Measurements from ENCODE around the gene ANAPC7. TPM values are rescaled to one million over a fixed set of nuclear protein-coding genes. Genes with fewer than 3 reads are reported as not detected.
A peak's percentile ranks its signal among the peaks of the same experiment; 100 is the strongest.
"Not testable (repeated sequence)": the region's sequence is repeated elsewhere in the genome, so short reads cannot be mapped to it uniquely, and the experiment has no call there.

Gene ANAPC7
- total and polyA plus RNA-seq, 7 donors = 9.6 to 65.6 (median 31.8) TPM

DNA sequence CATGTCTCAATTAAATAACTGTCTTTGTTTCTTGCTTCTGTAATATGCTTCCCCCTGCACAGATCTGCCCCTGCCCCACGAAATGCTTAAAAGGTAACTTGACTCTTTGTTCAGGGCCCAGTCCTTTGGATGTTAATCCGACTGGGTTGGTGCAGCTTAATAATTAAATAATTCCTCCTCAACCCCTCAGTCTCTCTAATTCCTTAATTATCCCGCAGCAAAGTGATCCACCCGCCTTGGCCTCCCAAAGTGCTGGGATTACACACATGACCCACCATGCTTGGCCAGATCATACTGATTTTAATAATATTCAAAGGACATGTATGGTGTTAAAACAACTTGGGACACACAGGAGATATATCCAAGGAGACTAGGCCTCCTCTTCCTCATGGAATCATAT is 18.2 kb upstream of the ANAPC7 start:
- intact Hi-C loops (cut with DNase I) = no loop called here
- no peak overlapping the region for H3K4me3 ChIP-seq
- H3K27ac ChIP-seq = peak overlapping the region in 3 of 4 donors; percentile 14 to 68 (median 55)
- TF ChIP-seq, protein P1, sequence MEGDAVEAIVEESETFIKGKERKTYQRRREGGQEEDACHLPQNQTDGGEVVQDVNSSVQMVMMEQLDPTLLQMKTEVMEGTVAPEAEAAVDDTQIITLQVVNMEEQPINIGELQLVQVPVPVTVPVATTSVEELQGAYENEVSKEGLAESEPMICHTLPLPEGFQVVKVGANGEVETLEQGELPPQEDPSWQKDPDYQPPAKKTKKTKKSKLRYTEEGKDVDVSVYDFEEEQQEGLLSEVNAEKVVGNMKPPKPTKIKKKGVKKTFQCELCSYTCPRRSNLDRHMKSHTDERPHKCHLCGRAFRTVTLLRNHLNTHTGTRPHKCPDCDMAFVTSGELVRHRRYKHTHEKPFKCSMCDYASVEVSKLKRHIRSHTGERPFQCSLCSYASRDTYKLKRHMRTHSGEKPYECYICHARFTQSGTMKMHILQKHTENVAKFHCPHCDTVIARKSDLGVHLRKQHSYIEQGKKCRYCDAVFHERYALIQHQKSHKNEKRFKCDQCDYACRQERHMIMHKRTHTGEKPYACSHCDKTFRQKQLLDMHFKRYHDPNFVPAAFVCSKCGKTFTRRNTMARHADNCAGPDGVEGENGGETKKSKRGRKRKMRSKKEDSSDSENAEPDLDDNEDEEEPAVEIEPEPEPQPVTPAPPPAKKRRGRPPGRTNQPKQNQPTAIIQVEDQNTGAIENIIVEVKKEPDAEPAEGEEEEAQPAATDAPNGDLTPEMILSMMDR (IDR thresholded peaks at IDR 0.05) = no peak
- TF ChIP-seq POLR2A (IDR thresholded peaks at IDR 0.05) (no peak), EP300 (IDR thresholded peaks at IDR 0.05) (no peak), POLR2AphosphoS5 (IDR thresholded peaks at IDR 0.05) (no peak)
- H3K4me1 ChIP-seq = peaks cover 0 to 9% (median 3%) of the 10 kb centered on the region in 4 donors
- H3K9me3 ChIP-seq = no peaks in the 10 kb centered on the region
- 81 to 82% methylated on average over 4 of the region's 4 CpGs for WGBS, 2 donors
- no peak for DNase-seq
- H3K27me3 ChIP-seq = no peaks in the 10 kb centered on the region
- H3K36me3 ChIP-seq = no peaks in the 10 kb centered on the region

DNA sequence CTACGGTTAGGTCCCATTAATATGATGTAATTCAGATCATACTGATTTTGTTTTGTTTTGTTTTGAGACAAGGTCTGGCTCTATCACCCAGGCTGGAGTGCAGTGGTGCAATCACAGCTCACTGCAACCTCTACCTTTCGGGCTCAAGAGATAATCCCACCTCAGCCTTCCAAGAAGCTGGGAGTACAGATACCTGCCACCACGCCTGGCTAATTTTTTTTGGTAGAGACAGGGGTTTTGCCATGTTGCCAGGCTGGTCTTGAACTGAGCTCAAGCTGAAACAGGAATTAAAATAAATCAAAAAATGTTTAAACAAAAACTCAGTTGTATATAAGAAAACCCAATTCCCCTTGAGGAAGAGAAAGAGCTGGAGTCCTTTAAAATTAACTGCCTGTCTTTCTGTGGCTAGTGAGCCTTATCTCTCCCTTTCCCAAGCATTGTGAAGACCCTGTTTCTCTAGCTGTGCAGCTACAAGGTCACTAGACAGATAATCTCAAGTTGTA is 17.7 kb upstream of the ANAPC7 start:
- H3K9me3 ChIP-seq = no peaks in the 10 kb centered on the region

DNA sequence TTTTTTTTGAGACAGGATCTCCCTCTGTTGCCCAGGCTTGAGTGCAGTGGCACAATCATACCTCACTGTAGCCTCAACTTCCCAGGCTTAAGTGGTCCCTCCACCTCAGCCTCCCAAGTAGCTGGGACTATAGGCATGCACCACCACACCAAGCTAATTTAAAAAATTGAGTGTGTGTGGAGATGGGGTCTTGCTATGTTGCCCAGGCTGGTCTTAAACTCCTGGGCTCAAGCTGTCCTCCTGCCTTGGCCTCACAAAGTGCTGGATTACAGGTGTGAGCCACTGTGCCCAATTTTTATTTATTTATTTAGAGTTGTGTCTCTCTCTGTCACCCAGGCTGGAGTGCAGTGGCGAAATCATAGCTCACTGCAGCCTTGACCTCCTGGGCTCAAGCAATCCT is 17.1 kb upstream of the ANAPC7 start:
- intact Hi-C loops (cut with DNase I); DNase-seq; H3K27me3 ChIP-seq; H3K9me3 ChIP-seq; H3K36me3 ChIP-seq; H3K4me3 ChIP-seq; H3K4me1 ChIP-seq: not testable (repeated sequence)
- 90 to 93% methylated on average over 1 of the region's 1 CpG for WGBS, 2 donors
- H3K27ac ChIP-seq = peak overlapping the region in 1 of 4 donors; percentile 55

More for the DNA sequence above, 17.7 kb upstream of the ANAPC7 start:
- no peak for DNase-seq
- Histone ChIP-seq H3K4me3 (no peak overlapping the region), H3K27me3 (no peaks in the 10 kb centered on the region), H3K36me3 (no peaks in the 10 kb centered on the region), H3K27ac (peak overlapping the region in 2 of 4 donors; percentile 14 to 55), H3K4me1 (peaks cover 0 to 9% (median 3%) of the 10 kb centered on the region in 4 donors)
- TF ChIP-seq POLR2A (IDR thresholded peaks at IDR 0.05) (no peak), EP300 (IDR thresholded peaks at IDR 0.05) (no peak), POLR2AphosphoS5 (IDR thresholded peaks at IDR 0.05) (no peak)
- TF ChIP-seq, protein P1 (IDR thresholded peaks at IDR 0.05) = no peak
- 53 to 56% methylated on average over 3 of the region's 3 CpGs for WGBS, 2 donors
- intact Hi-C loops (cut with DNase I) = no loop called here

DNA sequence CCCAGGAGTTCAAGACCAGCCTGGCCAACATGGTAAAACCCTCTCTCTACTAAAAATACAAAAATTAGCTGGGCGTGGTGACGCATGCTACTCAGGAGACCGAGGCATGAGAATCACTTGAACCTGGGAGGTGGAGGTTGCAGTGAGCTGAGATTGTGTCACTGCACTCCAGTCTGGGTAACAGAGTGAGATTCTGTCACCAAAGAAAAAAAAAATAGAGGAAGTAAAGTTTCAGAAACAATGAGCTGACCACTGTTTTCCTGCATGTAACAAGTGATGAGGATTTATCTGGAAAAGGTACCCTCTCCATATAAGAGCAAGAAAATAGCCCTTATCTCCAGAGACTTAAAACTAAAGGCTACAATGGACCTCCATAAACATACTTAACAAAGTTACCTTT is 13.6 kb upstream of the ANAPC7 start:
- intact Hi-C loops (cut with DNase I); DNase-seq; H3K4me3 ChIP-seq; H3K4me1 ChIP-seq; H3K27ac ChIP-seq; H3K36me3 ChIP-seq; H3K27me3 ChIP-seq; H3K9me3 ChIP-seq: not testable (repeated sequence)
- 79 to 82% methylated on average over 3 of the region's 3 CpGs for WGBS, 2 donors

DNA sequence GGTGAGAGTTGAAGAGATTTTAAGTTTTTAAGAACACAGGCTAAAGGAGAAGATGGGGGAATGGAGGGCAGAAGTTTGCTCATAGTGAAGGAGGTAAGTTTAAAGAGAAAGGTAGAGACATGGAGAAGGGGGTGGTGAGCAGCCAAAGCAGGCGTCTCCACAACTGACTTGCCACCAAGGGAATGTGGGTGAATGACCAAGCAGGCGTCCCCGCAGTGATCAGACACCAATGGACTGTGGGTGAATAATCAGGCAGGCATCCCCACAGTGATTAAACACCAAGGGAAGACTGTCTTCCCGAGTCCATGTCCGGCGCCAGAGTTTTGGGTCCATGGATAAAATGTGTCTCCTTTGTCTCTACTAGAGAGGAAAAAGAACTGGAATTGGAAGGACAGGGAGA is 6.6 kb upstream of the ANAPC7 start:
- WGBS, 2 donors = 92 to 94% methylated on average over 6 of the region's 6 CpGs
- H3K36me3 ChIP-seq; H3K27me3 ChIP-seq; H3K27ac ChIP-seq; H3K9me3 ChIP-seq; DNase-seq; intact Hi-C loops (cut with DNase I); H3K4me3 ChIP-seq; H3K4me1 ChIP-seq: not testable (repeated sequence)

DNA sequence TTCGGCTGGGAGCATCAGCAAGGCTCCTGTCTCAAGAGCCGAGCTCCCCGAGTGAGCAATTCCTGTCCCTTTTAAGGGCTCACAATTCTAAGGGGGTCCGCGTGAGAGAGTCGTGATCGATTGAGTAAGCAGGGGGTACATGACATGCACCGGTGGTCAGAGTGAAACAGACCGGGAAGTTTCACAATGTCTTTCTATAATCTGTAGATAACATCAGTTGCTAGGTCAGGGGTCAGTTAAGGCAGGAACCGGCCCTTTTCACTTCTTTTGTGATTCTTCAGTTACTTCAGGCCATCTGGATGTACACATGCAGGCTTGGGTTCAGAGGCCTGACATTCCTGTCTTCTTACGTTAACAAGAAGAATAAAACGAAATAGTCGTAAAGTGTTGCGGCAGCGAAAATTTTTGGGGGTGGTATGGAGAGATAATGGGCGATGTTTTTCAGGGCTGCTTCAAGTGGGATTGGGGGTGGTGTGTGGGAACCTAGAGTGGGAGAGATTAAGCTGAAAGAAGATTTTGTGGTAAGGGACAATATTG is 1.7 kb upstream of the ANAPC7 start:
- 89 to 93% methylated on average over 16 of the region's 16 CpGs for WGBS, 2 donors
- not testable (repeated sequence) for DNase-seq

More for the DNA sequence above, 1.7 kb upstream of the ANAPC7 start:
- H3K27ac ChIP-seq; H3K4me3 ChIP-seq; H3K9me3 ChIP-seq; intact Hi-C loops (cut with DNase I); H3K27me3 ChIP-seq: not testable (repeated sequence)
- peaks cover 0 to 10% (median 0%) of the 10 kb centered on the region in 4 donors for H3K36me3 ChIP-seq
- H3K4me1 ChIP-seq = peaks cover 0 to 21% (median 14%) of the 10 kb centered on the region in 4 donors
